Heart right ventricle (tissue), 16 donors: ENCODE data around the gene MYO5C. TPM values are rescaled to one million over a fixed set of nuclear protein-coding genes. Genes with fewer than 3 reads are reported as not detected.

Source experiments
- ATAC-seq, 8 donors: fragments of 200-7000 bp; cut with Tn5 transposase; one replicate each; pipeline ENCODE4 v1.9.1; 2020; ENCODE audit warnings: mild to moderate bottlenecking in 8 of 8, moderate library complexity in 8 of 8, moderate number of reproducible peaks in 1 of 8
- DNase-seq, 2 donors: peaks; one replicate each; pipeline ENCODE4 v3.0.0-alpha.2; 2020
- H3K27ac ChIP-seq, 10 donors: fragments of 200-600 bp; sonication (generic) in 2 of 10; one replicate each; pipeline versions ENCODE4 v1.5.0 to v1.8.0; 2020 to 2022; ENCODE audit warnings: mild to moderate bottlenecking in 3 of 10
- H3K27me3 ChIP-seq, 7 donors: fragments of 200-600 bp; one replicate each; pipeline ENCODE4 v1.8.0; 2021 to 2022; ENCODE audit warnings: mild to moderate bottlenecking in 2 of 7
- H3K36me3 ChIP-seq, 9 donors: fragments of 200-600 bp; sonication (generic) in 1 of 9; one replicate each; pipeline versions ENCODE4 v1.5.0 to v1.8.0; 2020 to 2022; ENCODE audit warnings: mild to moderate bottlenecking in 2 of 9
- H3K4me1 ChIP-seq, 9 donors: fragments of 200-600 bp; sonication (generic) in 1 of 9; one replicate each; pipeline versions ENCODE4 v1.5.0 to v1.8.0; 2020 to 2022; ENCODE audit warnings: mild to moderate bottlenecking in 4 of 9
- H3K4me3 ChIP-seq, 10 donors: fragments of 200-600 bp; sonication (generic) in 2 of 10; one replicate each; pipeline versions ENCODE4 v1.5.0 to v1.8.0; 2020 to 2022; ENCODE audit warnings: mild to moderate bottlenecking in 7 of 10, moderate library complexity in 2 of 10
- H3K9me3 ChIP-seq, 11 donors: fragments of 200-600 bp in 10 of 11; sonication (generic) in 2 of 11; one replicate each; pipeline versions ENCODE4 v1.5.0 to v1.8.0; 2013 to 2022; ENCODE audit warnings: mild to moderate bottlenecking in 2 of 11, control low read depth in 1 of 11, moderate library complexity in 1 of 11
- WGBS, 2 donors: extraction: QIAGEN DNeasy Blood & Tissue Kit; methylation state at CpG; one replicate each; pipeline ENCODE4 v1.1.7; 2013; ENCODE audit warnings: inconsistent platforms in 1 of 2; 5-methylcytosine and 5-hydroxymethylcytosine counted together
- intact Hi-C, 10 donors: fragments of 100-400 bp; cut with DNase I; formaldehyde crosslinking; loops; one replicate each; pipeline versions ENCODE4 v1.11.1 to v1.14.2; 2022
- polyA plus RNA-seq, 2 donors: library from polyadenylated mRNA; stranded (reverse); fragments of 200-250 nt; gene quantifications; one replicate each; pipeline ENCODE4 v1.2.3, GENCODE V29; 2013
- total RNA-seq, 10 donors: library from RNA; stranded (reverse); fragmentation: NEBNext Ultra II Directional in 3 of 10; extraction: Animal tissue kit (Norgen Biotek cat#: 25700) in 3 of 10; gene quantifications; one replicate each; pipeline versions ENCODE4 v1.2.1 to v1.2.4, GENCODE V29; 2021 to 2023
- TF ChIP-seq, protein P1 (sequence below), 9 donors: fragments of 200-600 bp; sonication (generic) in 2 of 9; IDR thresholded peaks; one replicate each; pipeline versions ENCODE4 v1.5.0 to v1.8.0; 2021 to 2022; ENCODE audit warnings: antibody characterized with exemption in 9 of 9, mild to moderate bottlenecking in 5 of 9, moderate library complexity in 1 of 9
- donor health status: Arrhythmogenic right ventricular cardiomyopathy.
- donor health status: ischemic (EF 13 %, LVEDD 7.1; RV severe dilation, severe dysfunction).
- donor health status: healthy with polysubstance abuse.
- donor health status: DM: no; HTN: yes; CAD: no.
- donor health status: DM: no; HTN: no; CAD: no.
- donor health status: ischemic (EF 25% LVEDD 6.9; RV normal size, moderate dysfunction).
- donor health status: ischemic (EF 25% LVEDD 5.7; RV mildly dilated, moderate dysfunction).
- donor health status: healthy.
- donor health status: DM: yes; HTN: yes; CAD: no.
- donor health status: Ischemic cardiomyopathy.
- donor health status: ischemic (EF 35%, LVEDD 5.7; RV mildly dilated, moderate dysfunction).
- donor health status: nonischemic (EF 11% LVEDD 7.7; RV severe dilation, severe dysfunction).
- donor health status: DM: yes; HTN: yes; CAD: no.
- donor health status: PGD.
- donor health status: ischemic (EF 29% LVEDD 5.4; RV normal size, mild dysfunction).
- donor health status: nonischemic (EF 23%, LVEDD 6.1; RV moderate dilation, normal function).

MYO5C gene
- total and polyA plus RNA-seq, 12 donors = 0.75 to 3.5 (median 2.1) TPM

DNA sequence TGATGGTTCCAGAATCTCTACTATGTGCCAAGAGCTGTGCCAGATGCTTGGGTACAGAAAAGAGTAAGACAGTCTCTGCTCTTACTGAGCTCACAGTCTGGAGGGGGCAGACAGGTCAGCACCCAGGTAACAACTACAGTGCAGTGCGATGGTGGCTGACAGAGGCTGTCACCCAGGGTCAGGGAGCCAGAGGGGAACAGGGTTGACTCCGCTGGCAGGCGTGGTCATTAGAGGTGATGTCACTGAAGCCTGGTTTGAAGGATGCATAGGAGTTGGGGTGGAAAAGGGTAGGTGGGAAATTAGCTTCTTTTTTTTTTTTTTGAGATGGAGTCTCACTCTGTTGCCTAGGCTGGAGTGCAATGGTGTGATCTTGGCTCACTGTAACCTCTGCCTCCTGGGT lies 136.0 kb downstream of the MYO5C start:
- ATAC-seq = no peak
- WGBS, 2 donors = 99 to 100% methylated on average over 3 of the region's 3 CpGs
- peaks cover 0 to 13% (median 0%) of the 10 kb centered on the region in 9 donors for H3K36me3 ChIP-seq

DNA sequence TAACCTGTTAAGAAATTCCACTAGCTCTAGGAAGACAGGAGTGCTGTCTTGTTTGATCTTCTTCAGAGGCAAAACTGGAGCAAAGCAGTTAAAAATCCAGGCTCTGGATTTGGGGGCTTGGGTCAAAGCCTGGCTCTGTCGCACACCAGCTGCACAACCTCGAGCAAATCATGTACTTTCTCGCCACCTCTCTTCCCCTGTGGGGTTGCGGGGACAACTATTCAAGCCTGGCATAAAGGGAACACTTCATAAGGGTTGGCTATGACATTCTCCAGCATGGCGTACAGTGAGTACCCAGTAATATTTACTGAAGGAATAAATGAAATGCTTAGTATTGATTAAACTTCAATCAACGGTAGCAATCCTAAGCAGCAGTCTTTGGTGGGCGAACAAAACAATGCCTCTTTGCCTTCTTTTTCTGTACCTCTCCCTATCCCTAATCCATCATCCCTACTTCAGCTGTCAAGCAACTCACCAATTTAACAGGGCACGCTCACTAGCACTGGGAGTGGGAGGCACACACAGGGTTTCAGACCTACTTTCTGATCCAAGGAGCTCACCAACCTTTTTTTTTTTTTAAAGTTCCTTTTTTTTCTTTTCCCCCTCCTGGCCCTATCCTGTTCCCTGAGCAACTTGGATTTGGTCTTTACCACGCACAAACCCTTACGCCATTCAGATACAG lies 137.4 kb downstream of the MYO5C start:
- WGBS, 2 donors = 87 to 90% methylated on average over 10 of the region's 10 CpGs
- DNase-seq = no peak
- TF ChIP-seq, protein P1, sequence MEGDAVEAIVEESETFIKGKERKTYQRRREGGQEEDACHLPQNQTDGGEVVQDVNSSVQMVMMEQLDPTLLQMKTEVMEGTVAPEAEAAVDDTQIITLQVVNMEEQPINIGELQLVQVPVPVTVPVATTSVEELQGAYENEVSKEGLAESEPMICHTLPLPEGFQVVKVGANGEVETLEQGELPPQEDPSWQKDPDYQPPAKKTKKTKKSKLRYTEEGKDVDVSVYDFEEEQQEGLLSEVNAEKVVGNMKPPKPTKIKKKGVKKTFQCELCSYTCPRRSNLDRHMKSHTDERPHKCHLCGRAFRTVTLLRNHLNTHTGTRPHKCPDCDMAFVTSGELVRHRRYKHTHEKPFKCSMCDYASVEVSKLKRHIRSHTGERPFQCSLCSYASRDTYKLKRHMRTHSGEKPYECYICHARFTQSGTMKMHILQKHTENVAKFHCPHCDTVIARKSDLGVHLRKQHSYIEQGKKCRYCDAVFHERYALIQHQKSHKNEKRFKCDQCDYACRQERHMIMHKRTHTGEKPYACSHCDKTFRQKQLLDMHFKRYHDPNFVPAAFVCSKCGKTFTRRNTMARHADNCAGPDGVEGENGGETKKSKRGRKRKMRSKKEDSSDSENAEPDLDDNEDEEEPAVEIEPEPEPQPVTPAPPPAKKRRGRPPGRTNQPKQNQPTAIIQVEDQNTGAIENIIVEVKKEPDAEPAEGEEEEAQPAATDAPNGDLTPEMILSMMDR (IDR thresholded peaks at IDR 0.05) = no peak
- no peak for ATAC-seq
- no peak overlapping the region for H3K4me3 ChIP-seq
- H3K36me3 ChIP-seq = peaks cover 0 to 15% (median 0%) of the 10 kb centered on the region in 9 donors
- no peak overlapping the region for H3K27ac ChIP-seq
- H3K9me3 ChIP-seq = no peaks in the 10 kb centered on the region
- no peaks in the 10 kb centered on the region for H3K27me3 ChIP-seq
- peaks cover 0 to 4% (median 0%) of the 10 kb centered on the region in 9 donors for H3K4me1 ChIP-seq
- intact Hi-C loops = loop anchor here in 1 of 10 donors (10.0 kb wide), 1 partner anchor 53 kb away; no protein-coding TSS in a partner anchor

More for the DNA sequence above, 136.0 kb downstream of the MYO5C start:
- Histone ChIP-seq H3K4me1 (peaks cover 0 to 4% (median 0%) of the 10 kb centered on the region in 9 donors), H3K9me3 (no peaks in the 10 kb centered on the region), H3K27ac (no peak overlapping the region), H3K27me3 (no peaks in the 10 kb centered on the region), H3K4me3 (no peak overlapping the region)
- no peak for DNase-seq
- TF ChIP-seq, protein P1 (IDR thresholded peaks at IDR 0.05) = no peak
- intact Hi-C loops = loop anchor here in 2 of 10 donors (10.0 kb wide), 2 partner anchors 55 to 65 kb away; no protein-coding TSS in a partner anchor

DNA sequence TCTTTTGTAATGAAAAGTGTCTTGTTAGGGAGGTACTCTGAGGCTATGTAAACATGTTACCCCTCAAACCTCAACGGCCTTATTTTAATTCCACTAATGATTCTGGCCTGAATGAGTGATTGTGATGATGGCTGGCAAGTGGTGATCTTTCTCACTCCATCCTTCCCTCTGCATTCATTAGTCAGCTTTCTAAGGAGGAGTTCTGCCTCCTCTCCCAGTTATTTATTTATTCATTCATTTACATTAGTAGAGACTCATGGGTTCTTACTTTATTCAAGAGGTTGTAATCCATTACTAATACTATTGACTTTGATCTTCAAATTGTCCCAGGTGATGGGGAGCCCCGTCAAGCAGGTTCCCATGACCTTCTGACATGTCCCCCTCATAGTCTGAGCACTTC lies 139.7 kb downstream of the MYO5C start:
- Histone ChIP-seq H3K4me3 (no peak overlapping the region), H3K4me1 (peaks cover 0 to 4% (median 0%) of the 10 kb centered on the region in 9 donors), H3K36me3 (peaks cover 0 to 22% (median 0%) of the 10 kb centered on the region in 9 donors), H3K27ac (no peak overlapping the region), H3K9me3 (no peaks in the 10 kb centered on the region), H3K27me3 (no peaks in the 10 kb centered on the region)
- TF ChIP-seq, protein P1 (IDR thresholded peaks at IDR 0.05) = no peak
- WGBS, 2 donors = 67 to 75% methylated on average over 2 of the region's 2 CpGs
- intact Hi-C loops = loop anchor here in 1 of 10 donors (10.0 kb wide), 1 partner anchor 51 kb away; no protein-coding TSS in a partner anchor
- DNase-seq = no peak
- ATAC-seq = no peak

DNA sequence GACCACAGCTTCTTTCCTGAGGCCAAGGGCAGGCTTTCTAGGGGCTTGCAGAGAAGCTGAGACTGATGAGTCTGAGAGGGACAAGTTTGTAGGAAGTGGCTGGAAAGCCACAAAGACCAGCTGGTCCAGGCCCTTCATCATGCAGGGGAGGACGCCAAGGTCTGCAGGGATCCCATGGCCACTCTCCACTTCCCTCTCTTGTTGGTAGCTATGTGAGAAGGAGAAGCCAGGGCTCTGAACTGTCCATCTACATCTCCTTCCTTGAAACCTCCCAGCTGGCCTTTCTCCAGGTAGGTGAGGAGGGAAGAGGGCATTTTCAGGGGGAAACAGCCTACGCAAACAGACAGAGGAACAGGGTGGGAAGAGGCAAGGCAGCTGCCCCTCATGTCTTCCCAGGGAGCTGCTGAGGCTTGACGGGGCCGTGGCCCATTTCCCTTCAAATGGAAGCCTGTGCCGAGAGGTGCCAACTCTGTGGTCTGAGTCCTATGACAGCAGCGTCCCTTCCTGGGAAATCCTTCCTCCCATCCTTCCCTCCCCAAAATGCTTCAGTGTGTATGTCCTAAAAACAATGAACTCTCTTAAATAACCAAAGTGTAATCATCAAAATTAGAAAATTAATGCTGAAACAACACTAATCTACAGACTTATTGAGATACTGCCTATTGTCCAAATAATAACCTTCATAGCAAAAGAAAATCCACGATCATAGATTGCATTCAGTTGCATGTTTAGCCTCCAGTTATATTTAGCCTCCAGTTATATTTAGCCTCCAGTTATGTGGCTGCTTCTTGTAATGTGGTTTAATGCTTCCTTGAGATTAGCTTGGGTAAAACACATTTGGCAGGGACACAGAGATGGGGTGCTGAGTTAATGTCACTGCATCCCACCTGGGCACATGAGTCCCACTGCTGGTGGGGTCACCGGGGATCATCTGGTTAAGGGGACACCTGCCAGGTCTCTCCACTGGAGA lies 140.4 kb downstream of the MYO5C start:
- Histone ChIP-seq H3K27me3 (no peaks in the 10 kb centered on the region), H3K9me3 (no peaks in the 10 kb centered on the region), H3K4me3 (no peak overlapping the region), H3K36me3 (peaks cover 0 to 26% (median 0%) of the 10 kb centered on the region in 9 donors), H3K27ac (no peak overlapping the region), H3K4me1 (peaks cover 0 to 4% (median 0%) of the 10 kb centered on the region in 9 donors)
- intact Hi-C loops = loop anchor here in 1 of 10 donors (10.0 kb wide), 1 partner anchor 50 kb away; no protein-coding TSS in a partner anchor
- WGBS, 2 donors = 77 to 84% methylated on average over 8 of the region's 8 CpGs
- DNase-seq = no peak
- no peak for ATAC-seq
- TF ChIP-seq, protein P1 (IDR thresholded peaks at IDR 0.05) = no peak
